Stimulated activated CD4-positive, alpha-beta T cell treated with anti-CD3 and anti-CD28 coated beads, Interleukin-15, amount 100 ng/mL, for 24 hours (primary cell): ENCODE results near the gene RBCK1.
"Not testable (repeated sequence)": the region's sequence is repeated elsewhere in the genome, so short reads cannot be mapped to it uniquely, and the experiment has no call there.

Experiments used
- DNase-seq: peaks from one replicate; pipeline ENCODE4 v3.0.0-alpha.2; 2020

RBCK1 gene

GRCh38 chr20:475463-476357 lies 67.6 kb downstream of the RBCK1 start:
- DNase-seq, result no peak

- not testable (repeated sequence) for DNase-seq
Measured at GRCh38 chr20:476561-477249, 68.6 kb downstream of the RBCK1 start.

DNA sequence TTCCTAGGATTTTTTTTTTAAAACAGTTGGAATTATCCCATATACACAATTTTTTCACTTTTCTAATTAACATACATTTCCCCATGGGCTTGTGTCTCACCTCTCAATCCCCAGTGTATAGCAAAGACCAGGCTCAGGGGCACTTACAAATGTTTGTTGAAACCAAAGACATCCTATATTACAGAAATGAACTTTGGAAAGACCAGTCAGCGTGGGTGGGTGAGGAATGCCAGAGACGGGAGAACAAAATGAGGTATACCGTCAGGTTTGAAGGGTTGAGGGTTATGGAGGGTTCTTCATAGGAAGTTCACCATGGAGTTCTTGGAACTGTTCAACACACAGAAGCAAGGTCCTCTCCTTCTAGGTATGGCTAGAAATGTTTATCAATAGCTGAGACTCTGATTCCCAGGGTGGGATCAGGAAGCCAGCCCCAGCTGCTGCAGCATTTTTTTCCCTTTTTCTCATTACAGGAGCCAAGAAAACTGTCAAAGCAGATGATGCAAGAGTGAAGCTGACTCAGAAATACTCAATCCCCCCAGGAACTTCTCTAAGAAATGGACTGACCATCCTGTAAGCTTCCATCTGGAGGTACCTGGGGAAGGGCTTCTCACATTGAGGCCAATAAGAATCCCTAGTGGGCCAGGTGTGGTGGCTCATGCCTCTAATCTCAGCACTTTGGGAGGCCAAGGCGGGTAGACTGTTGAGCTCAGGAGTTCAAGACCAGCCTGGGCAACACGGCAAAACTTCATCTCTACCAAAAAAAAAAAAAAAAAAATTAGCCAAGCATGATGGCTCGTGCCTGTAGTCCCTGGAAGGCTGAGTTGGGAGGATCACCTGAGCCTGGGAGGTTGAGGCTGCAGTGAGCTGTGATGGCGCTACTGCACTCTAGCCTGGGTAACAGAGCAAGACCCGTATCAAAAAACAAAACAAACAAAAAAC lies 70.2 kb downstream of the RBCK1 start:
- DNase-seq, result no peak

DNA sequence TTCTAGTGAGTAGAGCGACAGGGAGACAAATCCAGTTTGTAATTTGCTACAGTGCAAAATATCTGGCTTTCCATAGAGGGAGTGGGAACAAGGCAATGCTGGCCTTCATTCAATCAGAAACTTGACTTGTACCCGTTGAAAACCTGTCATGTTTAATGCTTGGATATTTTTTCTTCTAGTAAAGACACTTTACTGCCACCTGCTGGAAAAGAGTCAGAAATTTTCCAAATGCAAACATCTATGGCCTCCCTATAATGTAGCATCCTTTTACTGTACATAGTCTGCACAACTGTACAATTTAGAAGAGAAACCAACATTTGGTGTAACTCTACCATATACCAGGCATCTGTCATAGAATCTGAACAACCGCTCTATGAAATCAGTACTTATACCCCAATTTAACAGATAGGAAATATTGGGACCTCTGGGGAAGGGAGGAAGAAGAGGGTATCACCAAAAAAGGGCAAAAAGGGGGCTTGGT lies 70.9 kb downstream of the RBCK1 start:
- DNase-seq, result no peak

DNA sequence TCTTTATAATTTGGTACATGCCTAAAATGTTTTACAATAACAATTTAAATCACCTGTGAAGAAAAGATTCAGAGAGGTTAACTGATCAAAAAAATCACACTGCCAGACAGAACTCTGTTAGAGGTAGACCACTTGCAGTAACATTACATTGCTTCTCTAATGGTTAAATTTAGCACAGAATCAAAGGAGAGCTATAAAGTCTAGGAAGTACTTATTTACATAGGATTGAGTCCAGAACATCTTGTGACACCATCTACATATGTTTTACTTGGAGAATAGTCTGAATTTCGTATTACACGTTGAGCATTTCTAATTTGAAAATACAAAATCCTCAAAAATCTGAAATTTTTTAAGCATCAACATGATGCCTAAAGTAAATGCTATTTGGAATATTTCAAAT lies 71.4 kb downstream of the RBCK1 start:
- DNase-seq, result no peak

GRCh38 chr20:480044-480443 lies 71.9 kb downstream of the RBCK1 start:
- no peak for DNase-seq

DNA sequence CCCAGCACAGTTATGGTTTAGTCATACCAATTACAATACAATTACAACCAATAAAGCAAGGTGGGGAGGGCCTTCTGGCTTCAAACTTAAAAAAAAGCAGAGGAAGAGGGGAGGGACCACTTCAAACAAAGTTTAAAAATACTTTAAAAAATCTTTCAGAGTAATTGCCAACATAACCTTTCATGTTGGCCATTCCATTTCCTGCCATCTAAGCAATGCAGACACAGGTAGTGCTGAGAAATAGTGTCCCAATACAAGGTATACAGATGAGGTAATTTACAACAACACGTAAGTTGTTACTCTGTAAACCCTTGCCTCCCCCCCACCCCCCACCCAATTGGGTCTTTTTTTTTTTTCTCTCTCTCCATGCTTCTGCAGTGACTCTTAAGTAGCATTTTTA lies 73.1 kb downstream of the RBCK1 start:
- no peak for DNase-seq
